ENCODE data around the gene COA3. TPM values are rescaled to one million over a fixed set of nuclear protein-coding genes. Genes with fewer than 3 reads are reported as not detected.
A peak's percentile ranks its signal among the peaks of the same experiment; 100 is the strongest.

Gene COA3
- polyA plus RNA-seq, 2 of the 4 experiments (the other 2 are of a cell fraction) = 126 to 131 TPM

DNA sequence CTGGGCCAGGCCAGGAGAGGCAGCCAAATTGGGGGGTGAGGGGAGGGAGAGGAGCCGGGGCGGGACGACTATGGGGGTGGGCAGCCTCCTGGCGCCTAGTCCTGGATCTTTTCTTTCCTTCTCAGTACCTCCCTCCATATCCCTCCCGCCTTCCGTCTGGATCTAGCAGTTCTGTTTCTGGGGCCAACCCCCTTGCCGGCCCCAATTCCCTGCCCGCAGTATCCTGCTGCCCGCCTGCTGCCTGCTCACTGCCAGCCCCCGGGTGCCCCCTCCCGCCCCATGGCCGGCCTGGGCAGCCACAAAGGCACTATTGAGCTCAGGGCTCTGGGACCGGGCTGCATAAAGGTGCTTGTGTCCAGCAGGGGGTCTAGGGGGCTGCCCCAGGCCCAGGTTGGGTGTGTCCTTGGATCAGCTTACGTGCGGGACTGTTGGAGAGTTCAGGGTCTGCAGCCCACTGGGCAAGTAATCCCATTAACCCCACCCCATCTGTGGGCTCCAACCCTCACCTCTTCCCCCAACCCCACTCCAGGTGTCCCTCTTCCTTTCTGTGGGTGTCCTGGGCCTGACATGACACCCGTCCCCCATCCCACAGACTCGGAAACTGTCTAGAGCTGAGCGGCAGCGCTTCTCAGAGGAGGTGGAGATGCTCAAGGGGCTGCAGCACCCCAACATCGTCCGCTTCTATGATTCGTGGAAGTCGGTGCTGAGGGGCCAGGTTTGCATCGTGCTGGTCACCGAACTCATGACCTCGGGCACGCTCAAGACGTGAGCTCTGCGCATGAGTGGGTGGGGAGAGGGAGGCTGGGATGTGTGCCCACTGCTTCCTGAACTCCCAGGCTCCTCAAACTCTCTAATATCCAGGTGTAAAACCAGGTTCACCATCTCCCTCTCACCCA is 16.1 kb downstream of the COA3 start (continued):
- TF ChIP-seq PHF8 (IDR thresholded peaks at IDR 0.05; ENCODE audit: borderline replicate concordance, low read depth) (no peak), SMC3 (IDR thresholded peaks at IDR 0.05) (no peak), HEYL (CRISPR knock-in tag; IDR thresholded peaks at IDR 0.05) (no peak)
- TF ChIP-seq, protein P1, sequence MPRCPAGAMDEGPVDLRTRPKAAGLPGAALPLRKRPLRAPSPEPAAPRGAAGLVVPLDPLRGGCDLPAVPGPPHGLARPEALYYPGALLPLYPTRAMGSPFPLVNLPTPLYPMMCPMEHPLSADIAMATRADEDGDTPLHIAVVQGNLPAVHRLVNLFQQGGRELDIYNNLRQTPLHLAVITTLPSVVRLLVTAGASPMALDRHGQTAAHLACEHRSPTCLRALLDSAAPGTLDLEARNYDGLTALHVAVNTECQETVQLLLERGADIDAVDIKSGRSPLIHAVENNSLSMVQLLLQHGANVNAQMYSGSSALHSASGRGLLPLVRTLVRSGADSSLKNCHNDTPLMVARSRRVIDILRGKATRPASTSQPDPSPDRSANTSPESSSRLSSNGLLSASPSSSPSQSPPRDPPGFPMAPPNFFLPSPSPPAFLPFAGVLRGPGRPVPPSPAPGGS (IDR thresholded peaks at IDR 0.05) = no peak

DNA sequence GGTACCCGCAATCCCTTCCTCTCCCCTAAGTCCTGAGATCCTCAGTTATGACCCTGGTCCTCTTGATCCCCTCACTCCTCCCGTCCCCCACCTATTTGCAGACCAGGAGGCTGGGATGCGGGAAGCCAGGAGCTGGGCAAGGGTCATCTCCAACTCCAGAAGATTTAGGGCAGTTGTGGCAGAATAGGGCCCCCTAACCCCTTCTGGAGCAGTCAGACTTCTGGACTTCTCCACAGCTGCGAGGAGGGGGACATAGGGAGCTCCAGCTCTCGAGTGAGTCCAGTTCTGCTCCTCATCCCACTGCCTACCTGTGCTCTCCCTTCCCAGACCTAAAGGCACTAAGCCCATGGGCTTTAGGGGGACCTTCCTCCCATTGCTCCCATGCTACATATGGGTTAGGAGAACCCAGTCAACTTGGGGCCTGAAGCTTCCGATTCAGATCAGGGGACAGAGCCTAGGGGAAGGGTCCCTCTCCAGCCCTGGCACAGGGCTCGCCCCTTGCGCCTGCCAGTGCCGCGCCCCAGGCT is 16.8 kb downstream of the COA3 start:
- FAIRE-seq (no peak), ATAC-seq (peak; percentile 3 to 10; a peak in 3 of 6 replicates), DNase-seq (ENCODE audit: low read depth in 1 of 2, low spot score in 1 of 2) (no peak)
- Histone ChIP-seq H3K27ac (peak overlapping the region in 1 of 2 experiments; percentile 75; a peak in 3 of 6 replicates), H3K4me3 (no peak overlapping the region), H3K9me3 (no peaks in the 10 kb centered on the region), H3K4me1 (peaks cover 30% of the 10 kb centered on the region), H3K4me2 (no peak overlapping the region)
- POLR2A ChIA-PET = interaction anchor here (0.6 to 1.5 kb wide), 3 partner anchors 8 to 81 kb away, joined by 3 to 8 read pairs (median 5); partner anchors contain the start of genes BECN1 and VPS25
- CTCF ChIA-PET = interaction anchor here (0.6 to 2.1 kb wide), 5 partner anchors 8 to 221 kb away, joined by 3 to 8 read pairs (median 4); partner anchors contain the start of genes CNTD1, COA3 and VPS25
- WGBS (ENCODE audit: missing lambda C conversion rate) = 90% methylated on average over 10 of the region's 10 CpGs
- TF ChIP-seq KDM1A (IDR thresholded peaks at IDR 0.05; ENCODE audit: low read depth) = no peak
- no peak for TF ChIP-seq MAFK (IDR thresholded peaks at IDR 0.05; ENCODE audit: partially characterized antibody)

DNA sequence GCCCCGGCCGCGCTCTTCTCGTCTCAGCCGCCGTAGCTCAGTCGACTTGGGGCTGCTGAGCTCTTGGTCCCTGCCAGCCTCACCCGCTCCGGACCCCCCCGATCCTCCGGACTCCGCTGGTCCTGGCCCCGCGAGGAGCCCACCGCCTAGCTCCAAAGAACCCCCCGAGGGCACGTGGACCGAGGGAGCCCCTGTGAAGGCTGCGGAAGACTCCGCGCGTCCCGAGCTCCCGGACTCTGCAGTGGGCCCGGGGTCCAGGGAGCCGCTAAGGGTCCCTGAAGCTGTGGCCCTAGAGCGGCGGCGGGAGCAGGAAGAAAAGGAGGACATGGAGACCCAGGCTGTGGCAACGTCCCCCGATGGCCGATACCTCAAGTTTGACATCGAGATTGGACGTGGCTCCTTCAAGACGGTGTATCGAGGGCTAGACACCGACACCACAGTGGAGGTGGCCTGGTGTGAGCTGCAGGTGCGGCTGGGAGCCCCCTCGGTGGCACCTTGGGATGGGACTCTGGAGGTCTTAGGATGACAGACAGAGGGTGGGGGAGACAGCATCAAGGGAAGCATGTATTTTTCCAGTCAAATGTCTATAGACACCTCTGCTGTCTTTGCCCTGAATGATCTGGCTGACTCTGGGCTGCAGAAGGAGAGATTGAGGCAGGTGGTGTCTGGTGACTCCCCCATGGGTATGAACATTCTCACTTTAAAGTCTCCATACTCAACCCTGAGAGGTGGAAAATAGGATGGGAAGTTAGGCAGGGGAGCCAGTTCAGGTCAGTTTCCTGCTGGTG is 17.5 kb downstream of the COA3 start:
- ChIA-PET POLR2A (interaction anchor here (1.2 to 1.5 kb wide), 2 partner anchors 8 to 43 kb away, joined by 5 to 8 read pairs; partner anchors contain the start of genes BECN1 and VPS25), CTCF (interaction anchor here (0.6 to 2.1 kb wide), 8 partner anchors 8 to 222 kb away, joined by 3 to 8 read pairs (median 4); partner anchors contain the start of genes CNTD1, COA3 and VPS25)
- no peak overlapping the region for H3K4me3 ChIP-seq
- H3K9me3 ChIP-seq = no peaks in the 10 kb centered on the region
- WGBS (ENCODE audit: missing lambda C conversion rate) = 90% methylated on average over 25 of the region's 39 CpGs
- H3K27ac ChIP-seq = peak overlapping the region in 1 of 2 experiments; percentile 75; a peak in 2 of 6 replicates
- TF ChIP-seq, protein P2, sequence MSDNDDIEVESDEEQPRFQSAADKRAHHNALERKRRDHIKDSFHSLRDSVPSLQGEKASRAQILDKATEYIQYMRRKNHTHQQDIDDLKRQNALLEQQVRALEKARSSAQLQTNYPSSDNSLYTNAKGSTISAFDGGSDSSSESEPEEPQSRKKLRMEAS (IDR thresholded peaks at IDR 0.05) = no peak
- TF ChIP-seq KDM1A (IDR thresholded peaks at IDR 0.05; ENCODE audit: low read depth) (no peak), EHF (CRISPR knock-in tag; IDR thresholded peaks at IDR 0.05) (no peak), ZSCAN20 (CRISPR knock-in tag; IDR thresholded peaks at IDR 0.05) (no peak), CHD2 (IDR thresholded peaks at IDR 0.05; ENCODE audit: low read length, partially characterized antibody) (no peak), ZNF302 (CRISPR knock-in tag; IDR thresholded peaks at IDR 0.05) (no peak), RFX5 (IDR thresholded peaks at IDR 0.05) (no peak), FOSB (CRISPR knock-in tag; IDR thresholded peaks at IDR 0.05) (no peak)
- TF ChIP-seq, protein P3, sequence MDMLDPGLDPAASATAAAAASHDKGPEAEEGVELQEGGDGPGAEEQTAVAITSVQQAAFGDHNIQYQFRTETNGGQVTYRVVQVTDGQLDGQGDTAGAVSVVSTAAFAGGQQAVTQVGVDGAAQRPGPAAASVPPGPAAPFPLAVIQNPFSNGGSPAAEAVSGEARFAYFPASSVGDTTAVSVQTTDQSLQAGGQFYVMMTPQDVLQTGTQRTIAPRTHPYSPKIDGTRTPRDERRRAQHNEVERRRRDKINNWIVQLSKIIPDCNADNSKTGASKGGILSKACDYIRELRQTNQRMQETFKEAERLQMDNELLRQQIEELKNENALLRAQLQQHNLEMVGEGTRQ (IDR thresholded peaks at IDR 0.05) = no peak
- ATAC-seq (no peak), DNase-seq (ENCODE audit: low read depth in 1 of 2, low spot score in 1 of 2) (no peak), FAIRE-seq (no peak)
- peaks cover 30% of the 10 kb centered on the region for H3K4me1 ChIP-seq
- H3K4me2 ChIP-seq = peak overlapping the region; percentile 34; the same call in 2 of the 3 replicates
